HG02938 (cell line): ENCODE measurements around the gene TTLL7.
"Not testable (repeated sequence)": the region's sequence is repeated elsewhere in the genome, so short reads cannot be mapped to it uniquely, and the experiment has no call there.

ENCODE experiments used
- ATAC-seq: cut with Tn5 transposase; IDR thresholded peaks from one replicate; pipeline ENCODE4 v1.9.1; 2021; ENCODE audit warnings: mild to moderate bottlenecking, moderate library complexity; ENCODE audit not compliant: unreplicated experiment

TTLL7 gene

DNA sequence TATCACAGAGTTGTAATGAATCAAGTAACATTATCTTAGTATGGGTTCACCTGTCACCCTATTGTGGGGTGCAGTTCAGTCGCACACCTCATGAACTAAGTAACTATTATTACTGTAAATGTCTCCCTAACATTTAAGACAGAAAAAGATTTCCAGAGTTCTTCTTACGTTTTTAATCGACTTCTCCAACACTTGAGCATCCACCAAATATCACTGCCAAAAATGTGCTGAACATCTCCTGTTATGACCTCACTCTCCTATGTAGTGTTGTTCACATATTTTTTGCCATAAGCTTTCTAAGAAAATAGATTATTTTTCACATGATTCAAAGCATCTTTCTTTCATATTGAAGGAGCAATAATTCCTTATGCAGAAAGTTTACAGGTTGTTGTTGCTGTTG, 1.3 kb downstream of the TTLL7 start:
- ATAC-seq: no peak

- no peak for ATAC-seq
Measured at GRCh38 chr1:83996621-83997020, 2.3 kb downstream of the TTLL7 start.

DNA sequence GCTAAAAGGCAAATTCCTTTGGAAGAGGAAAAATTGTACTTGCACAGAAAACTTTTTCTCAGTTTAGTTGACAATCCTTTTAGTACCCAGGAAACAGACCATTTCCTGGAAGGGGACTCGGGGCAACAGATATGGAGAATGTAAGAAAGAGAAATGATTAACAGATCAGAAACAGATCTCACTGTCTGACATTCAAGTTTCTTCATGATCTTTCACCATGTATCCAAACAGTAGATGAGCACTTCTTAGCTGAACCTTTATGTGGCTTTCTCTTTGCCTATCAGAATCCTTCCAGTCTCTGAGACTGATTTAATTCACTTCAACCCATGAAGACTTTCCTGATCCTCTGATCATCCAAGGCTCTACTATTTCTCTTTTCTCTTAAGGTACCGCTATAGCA, 2.7 kb downstream of the TTLL7 start:
- no peak for ATAC-seq

- no peak for ATAC-seq
Measured at GRCh38 chr1:83995649-83996048, 3.3 kb downstream of the TTLL7 start.

- no peak for ATAC-seq
Measured at GRCh38 chr1:83994111-83994510, 4.8 kb downstream of the TTLL7 start.

DNA sequence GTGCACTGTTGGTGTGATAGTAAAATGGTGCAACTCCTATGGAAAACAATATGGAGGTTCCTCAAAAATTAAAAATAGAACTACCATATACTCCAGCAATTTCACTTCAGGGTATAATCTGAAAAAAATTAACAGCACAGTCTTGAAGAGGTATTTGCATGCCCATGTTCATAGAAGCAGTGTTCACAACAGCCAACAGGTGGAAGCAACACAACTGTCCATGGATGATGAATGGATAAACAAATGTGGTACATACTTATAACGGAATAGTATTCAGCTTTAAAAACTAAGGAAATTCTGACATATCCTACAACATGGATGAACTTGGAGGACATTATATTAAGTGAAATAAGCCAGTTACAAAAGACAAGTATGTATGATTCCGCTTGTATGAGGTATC, 8.2 kb downstream of the TTLL7 start:
- ATAC-seq: no peak

DNA sequence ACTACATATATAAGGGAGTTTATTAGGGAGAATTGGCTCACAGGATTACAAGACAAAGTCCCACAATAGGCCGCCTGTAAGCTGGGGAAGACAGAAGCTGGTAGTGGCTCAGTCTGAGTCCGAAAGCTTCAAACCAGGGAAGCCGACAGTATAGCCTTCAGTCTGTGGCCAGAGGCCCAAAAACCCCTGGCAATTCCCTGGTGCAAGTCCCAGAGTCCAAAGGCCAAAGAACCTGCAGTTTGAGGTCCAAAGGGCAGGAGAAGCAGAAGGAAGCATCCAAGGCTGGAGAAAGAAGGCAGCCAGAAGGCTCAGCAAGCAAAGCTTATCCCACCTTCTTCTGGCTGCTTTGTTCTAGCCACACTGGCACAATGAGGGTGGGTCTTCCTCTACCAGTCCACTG, 13.9 kb downstream of the TTLL7 start:
- ATAC-seq: no peak

DNA sequence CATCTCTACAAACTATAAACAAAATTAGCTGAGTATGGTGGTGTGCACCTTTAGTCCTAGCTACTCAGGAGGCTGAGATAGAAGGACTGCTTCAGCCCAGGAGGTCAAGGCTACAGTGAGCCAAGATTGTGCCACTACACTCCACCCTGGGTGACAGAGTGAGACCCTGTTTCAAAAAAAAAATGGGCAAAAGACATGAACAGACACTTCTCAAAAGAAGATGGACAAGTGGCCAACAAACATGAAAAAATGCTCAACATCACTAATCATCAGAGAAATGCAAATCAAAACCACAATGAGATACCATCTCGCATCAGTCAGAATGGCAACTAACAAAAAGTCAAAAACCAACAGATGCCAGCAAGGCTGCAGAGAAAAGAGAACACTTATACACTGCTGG, 15.0 kb downstream of the TTLL7 start:
- ATAC-seq: not testable (repeated sequence)

DNA sequence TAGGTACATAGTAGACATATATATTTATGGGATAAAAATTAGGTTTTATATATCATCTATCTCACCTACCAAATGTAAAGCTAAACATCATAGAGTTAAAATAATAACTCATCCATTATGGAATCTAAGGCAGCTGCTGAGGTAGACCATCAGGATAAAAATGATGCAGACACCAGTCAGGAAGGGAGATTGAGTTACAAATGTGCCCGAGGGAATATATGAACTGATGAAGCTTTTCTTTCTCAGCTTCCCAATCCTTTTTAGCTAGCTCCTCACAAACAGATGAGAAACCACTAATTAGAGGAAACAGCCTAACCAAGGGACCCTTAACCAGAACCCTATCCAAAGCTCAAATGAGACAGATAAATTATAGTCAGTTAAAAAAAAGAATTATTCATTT, 20.9 kb downstream of the TTLL7 start:
- ATAC-seq: no peak

- ATAC-seq: no peak
Measured at GRCh38 chr1:83976920-83977319, 22.0 kb downstream of the TTLL7 start.

DNA sequence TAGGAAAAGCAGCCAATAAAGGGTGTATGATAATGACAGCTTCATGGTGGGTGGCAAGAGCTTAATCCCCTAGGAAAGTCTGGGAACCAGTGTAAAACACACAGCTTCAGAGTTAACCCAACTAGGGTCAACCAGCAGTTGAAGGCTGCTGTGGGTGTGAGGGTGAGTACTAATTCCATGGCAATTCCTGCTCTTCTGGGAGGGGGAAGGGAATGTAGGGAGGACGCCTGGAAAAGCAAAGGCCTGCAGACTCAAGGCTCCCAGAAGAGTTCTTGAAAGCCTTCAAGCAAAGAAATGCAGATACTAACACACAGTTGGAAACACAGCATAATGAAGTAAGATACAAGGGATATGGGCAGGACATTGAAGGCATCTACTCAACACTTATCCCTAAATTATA, 28.1 kb downstream of the TTLL7 start:
- ATAC-seq: no peak

- no peak for ATAC-seq
Measured at GRCh38 chr1:83970114-83970513, 28.8 kb downstream of the TTLL7 start.

GRCh38 chr1:83967336-83967735, 31.6 kb downstream of the TTLL7 start:
- no peak for ATAC-seq

DNA sequence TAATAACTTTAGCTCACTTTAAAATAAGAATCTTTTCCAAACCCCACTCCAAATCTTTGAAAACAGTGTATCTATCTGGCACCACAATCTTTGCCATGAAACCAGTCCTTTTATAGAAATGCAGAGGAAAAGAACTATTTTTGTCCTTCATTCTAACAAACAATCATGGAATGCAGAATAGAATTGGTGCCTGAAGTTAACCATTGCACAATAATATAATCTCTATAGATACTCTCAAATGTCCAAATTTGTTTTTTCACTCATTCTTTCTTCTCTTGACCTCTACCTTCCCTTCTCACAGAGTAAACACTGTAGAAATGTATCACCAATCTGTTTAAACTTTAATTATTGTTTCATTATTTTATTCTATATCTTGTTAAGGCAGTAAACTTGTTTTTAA, 34.8 kb downstream of the TTLL7 start:
- no peak for ATAC-seq

DNA sequence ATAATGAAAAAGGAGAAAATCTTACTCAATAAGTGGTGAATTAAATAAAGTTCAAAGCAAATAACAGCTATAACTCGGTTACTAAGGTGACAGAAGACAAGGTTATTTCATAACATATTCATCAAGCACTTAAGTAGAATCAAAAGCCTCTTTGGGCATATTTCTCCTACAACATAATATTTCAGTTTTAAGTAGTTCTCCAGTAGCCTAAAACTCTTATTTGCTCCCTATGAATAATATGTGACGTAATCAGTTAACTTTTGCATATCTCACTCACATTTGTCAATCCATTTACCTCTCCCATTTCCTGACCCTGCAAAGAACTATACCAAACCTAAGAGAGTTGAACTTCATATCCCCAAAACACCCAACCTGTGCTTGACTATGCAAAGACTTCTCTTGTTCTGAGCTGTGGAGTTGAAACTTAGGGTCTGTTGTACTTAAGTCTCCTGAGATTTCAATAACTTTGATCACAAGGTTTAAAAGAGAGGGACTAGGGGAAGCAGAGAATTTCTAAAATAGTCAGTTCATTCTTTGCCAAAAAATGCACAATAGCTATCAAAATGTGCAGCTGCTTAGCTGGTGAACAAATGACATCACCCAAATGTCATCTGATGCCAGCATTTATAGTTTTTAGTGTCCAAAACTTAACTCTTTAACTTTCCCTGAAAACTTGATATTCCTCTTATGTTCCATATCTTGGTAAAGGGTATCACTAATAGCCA, 37.2 kb downstream of the TTLL7 start:
- ATAC-seq: no peak

DNA sequence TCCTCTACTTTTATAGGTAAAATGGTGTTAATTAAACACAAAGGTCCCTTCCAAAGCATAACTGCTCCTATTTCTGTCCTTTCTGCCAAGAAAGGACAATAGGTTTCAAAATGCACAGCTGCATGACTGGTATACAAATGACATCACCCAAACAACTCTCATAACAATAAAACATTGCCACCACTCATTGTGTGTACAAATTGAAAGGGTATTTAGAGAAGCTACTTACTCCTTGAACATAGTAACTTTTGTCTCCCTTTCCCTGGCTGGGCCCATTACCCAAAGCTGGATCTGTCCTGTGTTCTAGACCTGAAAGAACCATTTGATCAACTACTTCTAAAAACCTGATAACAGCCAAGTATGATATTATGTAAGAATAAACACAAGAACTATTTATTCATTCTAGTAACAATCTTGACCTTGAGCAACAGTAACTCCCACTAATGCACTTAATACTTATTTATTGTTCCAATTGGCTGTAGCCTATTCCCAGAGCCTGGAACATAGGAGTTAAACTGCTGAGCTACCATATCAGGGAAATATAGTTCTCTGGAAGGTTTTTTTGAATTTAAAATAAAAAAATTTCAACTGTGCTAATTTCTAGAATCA, 38.2 kb downstream of the TTLL7 start:
- no peak for ATAC-seq

DNA sequence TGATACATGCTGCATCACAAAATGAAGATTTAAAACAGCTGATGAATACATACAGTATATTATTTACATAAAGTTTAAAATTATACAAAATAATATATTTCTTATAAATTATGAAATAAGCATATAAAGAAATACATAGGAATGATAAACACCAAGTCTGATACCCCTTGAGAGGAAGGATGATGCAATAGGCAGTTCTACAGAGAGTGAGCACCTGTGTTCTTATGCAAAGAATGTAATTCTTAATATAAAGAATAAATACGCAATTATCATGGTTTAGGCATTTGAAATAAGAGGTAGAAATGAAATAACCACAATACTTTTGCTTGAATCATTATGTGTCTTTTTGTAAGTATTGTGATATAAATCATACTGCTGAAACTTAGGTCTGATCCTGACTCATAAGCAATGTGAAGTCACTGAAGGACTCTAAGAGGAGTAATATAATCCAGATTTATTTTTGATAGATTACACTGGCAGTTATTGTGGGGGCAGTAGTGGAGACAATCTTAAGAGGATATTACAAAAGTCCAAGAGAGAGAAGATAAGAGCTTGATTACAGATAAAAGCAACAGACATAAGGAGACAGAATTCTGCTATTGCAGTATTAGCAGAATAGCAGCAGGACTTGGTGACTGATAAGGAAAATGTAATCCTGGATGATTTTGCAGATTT, 39.0 kb downstream of the TTLL7 start:
- no peak for ATAC-seq

- ATAC-seq: no peak
Measured at GRCh38 chr1:83958704-83959103, 40.2 kb downstream of the TTLL7 start.

- no peak for ATAC-seq
Measured at GRCh38 chr1:83954166-83954823, 44.6 kb downstream of the TTLL7 start.

DNA sequence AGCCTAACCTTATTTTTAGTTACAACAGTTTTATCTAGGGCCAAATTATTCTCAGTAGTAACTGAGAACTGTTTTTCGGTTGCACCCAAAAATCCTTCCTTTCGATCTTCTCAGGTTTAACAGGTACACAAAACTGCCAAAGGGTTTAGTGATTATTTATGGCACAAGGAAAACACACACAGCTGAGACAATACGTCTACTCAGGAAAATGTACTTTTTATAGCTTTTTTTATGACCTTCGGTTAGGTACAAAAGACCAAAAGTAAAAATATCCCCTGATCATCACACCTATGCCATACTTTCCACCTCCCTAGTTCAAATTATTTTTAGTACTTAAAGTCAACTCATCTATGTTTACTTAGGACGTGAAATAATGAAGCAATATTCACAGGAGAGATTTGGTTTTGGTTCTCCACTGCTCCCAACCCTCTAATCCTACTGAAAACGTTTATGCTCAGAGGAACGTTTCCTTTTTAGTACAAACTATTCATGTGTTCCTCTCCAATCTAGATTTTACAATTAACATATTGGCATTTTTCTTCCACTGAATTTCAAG, 48.7 kb downstream of the TTLL7 start:
- ATAC-seq: no peak

DNA sequence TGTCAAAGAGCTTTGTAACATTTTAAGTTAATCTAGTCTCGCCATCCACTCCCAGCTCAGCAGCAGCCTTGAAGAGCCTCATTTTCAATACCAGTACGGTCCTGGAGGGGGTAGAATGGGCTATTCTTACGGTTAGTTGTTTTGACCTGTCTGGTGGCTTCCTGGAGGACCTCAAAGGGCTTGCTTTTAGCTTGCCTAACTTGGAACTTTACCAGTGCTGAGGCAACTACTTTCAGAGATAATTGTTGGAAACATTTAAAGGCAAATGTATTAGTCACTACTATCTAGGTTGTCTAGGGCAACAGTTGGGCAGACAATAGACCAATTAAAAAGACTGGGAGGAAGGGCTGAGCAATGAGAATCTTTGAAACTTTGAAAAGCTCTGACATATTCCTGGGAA, 56.0 kb downstream of the TTLL7 start:
- no peak for ATAC-seq

GRCh38 chr1:83934550-83934949, 64.4 kb downstream of the TTLL7 start:
- ATAC-seq: no peak
